GM19438 (cell line): ENCODE data around the gene TBL1X.

Experiments
- ATAC-seq: cut with Tn5 transposase; IDR thresholded peaks from one replicate; pipeline ENCODE4 v1.9.1; 2021; ENCODE audit warnings: low read depth; ENCODE audit not compliant: unreplicated experiment

The TBL1X gene

GRCh38 chrX:9656277-9656676, 191.4 kb downstream of the TBL1X start:
- no peak for ATAC-seq

GRCh38 chrX:9656871-9657270, 192.0 kb downstream of the TBL1X start:
- ATAC-seq = no peak

- no peak for ATAC-seq
Measured at GRCh38 chrX:9657590-9658256, 192.9 kb downstream of the TBL1X start.

GRCh38 chrX:9658409-9658808, 193.6 kb downstream of the TBL1X start:
- ATAC-seq = no peak

GRCh38 chrX:9659571-9660195, 194.8 kb downstream of the TBL1X start:
- ATAC-seq = no peak

GRCh38 chrX:9662148-9662547, 197.3 kb downstream of the TBL1X start:
- ATAC-seq = no peak

GRCh38 chrX:9663216-9663615, 198.4 kb downstream of the TBL1X start:
- no peak for ATAC-seq

GRCh38 chrX:9664224-9664623, 199.4 kb downstream of the TBL1X start:
- no peak for ATAC-seq

GRCh38 chrX:9665113-9665512, 200.3 kb downstream of the TBL1X start:
- ATAC-seq = no peak

- ATAC-seq = no peak
Measured at GRCh38 chrX:9668537-9668936, 203.7 kb downstream of the TBL1X start.

- no peak for ATAC-seq
Measured at GRCh38 chrX:9670136-9670814, 205.4 kb downstream of the TBL1X start.

GRCh38 chrX:9671998-9672397, 207.1 kb downstream of the TBL1X start:
- ATAC-seq = no peak

GRCh38 chrX:9676306-9676705, 211.4 kb downstream of the TBL1X start:
- no peak for ATAC-seq

GRCh38 chrX:9676738-9677097, 211.9 kb downstream of the TBL1X start:
- ATAC-seq = no peak

- ATAC-seq = peak; percentile 97
Measured at GRCh38 chrX:9677098-9677739, 212.4 kb downstream of the TBL1X start.

- ATAC-seq = no peak
Measured at GRCh38 chrX:9678215-9678965, 213.5 kb downstream of the TBL1X start.

GRCh38 chrX:9681011-9681410, 216.2 kb downstream of the TBL1X start:
- ATAC-seq = no peak

GRCh38 chrX:9681422-9681821, 216.6 kb downstream of the TBL1X start:
- ATAC-seq = no peak

GRCh38 chrX:9682456-9682855, 217.6 kb downstream of the TBL1X start:
- no peak for ATAC-seq

GRCh38 chrX:9682861-9683260, 218.0 kb downstream of the TBL1X start:
- ATAC-seq = no peak

- no peak for ATAC-seq
Measured at GRCh38 chrX:9683350-9683749, 218.5 kb downstream of the TBL1X start.
